Activated CD8-positive, alpha-beta memory T cell treated with anti-CD3 and anti-CD28 coated beads, Interleukin-2, amount 50 U/mL, for 48 hours (primary cell): ENCODE data around the gene OSTN.
"Not testable (repeated sequence)": the region's sequence is repeated elsewhere in the genome, so short reads cannot be mapped to it uniquely, and the experiment has no call there.

Experiments used
- DNase-seq: peaks from one replicate; pipeline ENCODE4 v3.0.0-alpha.2; 2020

Gene OSTN

GRCh38 chr3:191268737-191269136, 69.7 kb downstream of the OSTN start:
- DNase-seq: no peak

DNA sequence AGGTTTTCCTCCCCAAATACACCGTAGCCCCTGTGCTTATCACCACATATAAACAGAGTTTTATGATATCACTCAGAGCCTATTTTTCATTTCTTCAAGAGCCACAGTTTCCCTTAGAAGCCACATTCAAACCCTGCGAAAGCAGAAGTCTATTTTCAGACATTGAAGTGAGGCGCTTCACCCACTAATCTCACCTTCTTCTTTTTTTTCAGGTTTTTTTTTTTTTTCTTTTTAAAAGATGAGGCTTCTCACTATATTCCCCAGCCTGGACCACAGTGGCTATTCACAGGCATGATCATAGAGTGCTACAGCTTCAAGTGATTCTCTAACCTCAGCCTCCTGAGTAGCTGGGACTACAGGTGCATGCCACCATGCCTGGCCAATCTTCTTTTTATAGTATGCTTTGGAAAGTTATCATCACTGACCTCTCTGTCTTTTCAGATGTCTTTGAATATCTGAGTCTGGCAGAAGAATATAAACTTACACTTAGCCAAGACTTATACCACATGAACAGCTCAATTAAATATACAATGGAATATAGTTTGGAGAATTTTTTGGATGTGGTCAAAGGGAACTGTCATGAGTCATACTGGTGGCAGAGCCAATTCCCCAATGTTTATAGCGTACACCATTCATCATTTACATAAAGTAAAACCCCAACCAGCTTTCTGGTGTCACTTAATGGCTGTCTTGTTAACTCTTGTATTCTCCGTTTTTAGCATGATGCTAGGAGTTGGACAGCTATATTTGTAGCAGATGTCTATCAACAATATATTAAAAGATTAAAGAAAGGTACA, 70.4 kb downstream of the OSTN start:
- DNase-seq: no peak

DNA sequence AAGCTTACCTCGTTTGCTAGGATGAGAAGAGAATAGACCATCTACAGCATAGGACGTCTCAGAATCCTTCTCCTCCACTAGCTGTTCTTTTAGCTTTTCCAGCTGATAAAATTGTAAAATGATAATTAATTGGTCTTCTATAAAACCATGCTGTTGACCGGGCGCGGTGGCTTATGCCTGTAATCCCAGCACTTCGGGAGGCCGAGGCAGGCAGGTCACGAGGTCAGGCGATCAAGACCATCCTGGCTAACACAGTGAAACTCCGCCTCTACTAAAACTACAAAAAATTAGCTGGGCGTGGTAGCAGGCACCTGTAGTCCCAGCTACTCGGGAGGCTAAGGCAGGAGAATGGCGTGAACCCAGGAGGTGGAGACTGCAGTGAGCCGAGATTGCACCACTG, 76.2 kb downstream of the OSTN start:
- not testable (repeated sequence) for DNase-seq

DNA sequence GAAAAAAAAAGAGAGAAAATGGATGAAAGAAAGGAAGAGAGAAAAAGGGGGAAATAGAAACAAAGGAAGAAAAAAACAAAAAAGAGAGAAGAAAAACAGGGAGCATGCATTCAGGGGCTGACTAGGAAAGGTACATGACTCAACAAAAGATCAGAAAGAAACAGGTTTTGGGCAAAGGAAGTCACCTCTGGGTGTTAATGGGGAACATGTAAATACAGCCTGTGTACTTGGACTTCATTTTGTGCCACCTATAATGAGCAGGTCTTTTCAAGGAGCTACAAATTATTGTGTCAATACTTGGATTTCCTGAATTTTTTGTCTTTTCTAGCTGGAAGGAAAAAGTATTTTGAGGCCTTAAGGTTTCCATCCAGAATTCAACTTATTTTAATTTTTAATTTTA, 76.7 kb downstream of the OSTN start:
- DNase-seq: no peak

DNA sequence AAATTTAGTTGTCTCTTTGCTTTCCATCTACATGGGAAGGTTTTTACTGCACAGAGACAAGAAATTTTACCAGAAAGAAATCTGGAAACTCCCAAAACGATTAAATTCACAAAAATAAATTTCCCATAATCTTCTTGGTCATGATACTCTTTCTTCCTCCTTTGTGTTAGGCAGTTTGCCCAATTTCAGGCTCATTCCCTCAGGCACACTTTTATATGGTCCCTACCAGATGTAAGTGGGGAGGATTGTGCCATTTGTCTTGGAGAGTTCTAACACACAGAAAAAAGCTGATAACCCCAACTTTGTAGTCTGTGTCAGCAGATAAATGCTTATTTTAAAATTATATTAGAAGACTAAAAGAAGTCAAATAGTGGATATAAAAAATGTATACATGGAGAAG, 81.1 kb downstream of the OSTN start:
- no peak for DNase-seq

GRCh38 chr3:191280882-191281281, 81.8 kb downstream of the OSTN start:
- DNase-seq: no peak

- no peak for DNase-seq
Measured at GRCh38 chr3:191282251-191283185, 83.5 kb downstream of the OSTN start.

DNA sequence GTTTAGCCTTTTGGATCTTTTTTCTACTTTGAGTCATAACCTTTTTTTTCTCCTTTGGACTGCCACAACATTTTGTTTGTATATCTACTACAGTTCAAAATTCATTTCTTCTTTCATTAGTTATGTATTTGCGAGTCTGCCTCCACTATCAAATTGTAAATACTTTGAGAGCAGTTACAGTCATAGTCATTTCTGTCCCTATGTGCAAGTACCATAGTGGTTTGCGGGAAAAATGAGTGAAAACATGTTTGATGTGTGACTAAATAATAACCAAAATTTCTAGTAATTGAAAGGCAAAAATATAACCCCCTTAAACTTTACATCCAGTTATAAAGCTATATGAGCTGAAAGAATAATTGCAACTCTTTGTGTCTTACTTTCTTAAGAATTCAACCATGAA, 84.4 kb downstream of the OSTN start:
- no peak for DNase-seq

- DNase-seq: no peak
Measured at GRCh38 chr3:191290311-191291025, 91.4 kb downstream of the OSTN start.

- DNase-seq: no peak
Measured at GRCh38 chr3:191292243-191293015, 93.4 kb downstream of the OSTN start.

- no peak for DNase-seq
Measured at GRCh38 chr3:191294291-191294690, 95.2 kb downstream of the OSTN start.

GRCh38 chr3:191296041-191296541, 97.0 kb downstream of the OSTN start:
- no peak for DNase-seq

- no peak for DNase-seq
Measured at GRCh38 chr3:191298846-191299245, 99.8 kb downstream of the OSTN start.

- DNase-seq: no peak
Measured at GRCh38 chr3:191300422-191300821, 101.4 kb downstream of the OSTN start.

DNA sequence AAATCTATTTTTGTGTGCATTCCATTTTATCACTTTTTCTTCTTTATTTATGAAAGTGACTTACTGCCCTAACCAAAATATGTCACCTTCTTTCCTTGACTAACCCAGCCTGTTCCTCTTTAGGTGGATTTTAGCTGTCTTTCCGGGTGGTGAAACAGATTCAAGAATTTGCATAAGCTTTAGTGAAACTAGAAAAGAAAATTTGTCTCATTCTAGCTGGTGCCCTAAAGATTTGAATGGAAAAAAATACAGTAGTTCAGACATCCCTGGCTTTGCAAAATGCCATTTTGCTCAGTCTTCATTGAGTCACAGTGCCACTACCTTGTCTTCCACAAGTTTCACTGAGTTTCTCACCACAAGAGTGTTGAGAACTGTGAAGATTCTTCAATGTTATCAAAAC, 102.0 kb downstream of the OSTN start:
- DNase-seq: no peak

GRCh38 chr3:191301782-191302411, 102.9 kb downstream of the OSTN start:
- no peak for DNase-seq

DNA sequence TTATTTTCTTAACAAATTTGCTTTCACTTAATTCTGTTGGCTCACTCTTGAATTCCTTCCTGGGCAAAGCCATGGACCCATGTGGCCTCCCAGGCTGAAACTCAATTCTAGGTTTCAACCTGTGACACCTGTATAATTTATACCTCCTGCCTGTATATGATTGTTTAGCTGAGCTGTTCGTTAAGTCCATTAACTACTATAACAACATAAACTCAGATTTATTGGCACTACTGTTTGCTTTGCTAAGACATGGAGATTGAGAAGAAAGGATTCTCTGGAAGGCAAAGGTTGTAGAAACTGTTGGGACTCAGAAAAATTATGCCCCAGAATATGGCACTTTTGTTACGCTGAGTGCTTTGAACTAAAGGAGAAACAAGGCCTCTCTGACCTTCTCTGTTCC, 103.4 kb downstream of the OSTN start:
- no peak for DNase-seq

GRCh38 chr3:191303596-191303995, 104.6 kb downstream of the OSTN start:
- DNase-seq: no peak

DNA sequence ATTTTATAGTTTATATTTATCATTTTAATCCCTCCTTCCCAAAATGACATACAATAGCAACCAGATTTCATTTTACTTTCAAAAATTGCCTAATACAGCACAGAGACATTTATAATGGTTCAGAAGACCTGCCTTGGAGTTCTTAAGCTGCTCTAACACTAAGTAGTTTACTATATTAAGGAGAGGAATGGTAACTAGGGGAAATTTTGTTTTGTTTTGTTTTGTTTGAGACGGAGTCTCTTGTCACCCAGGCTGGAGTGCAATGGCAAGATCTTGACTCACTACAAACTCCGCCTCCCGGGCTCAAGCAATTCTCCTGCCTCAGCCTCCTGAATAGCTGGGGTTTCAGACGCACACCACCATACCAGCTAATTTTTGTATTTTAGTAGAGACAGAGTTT, 107.4 kb downstream of the OSTN start:
- no peak for DNase-seq

DNA sequence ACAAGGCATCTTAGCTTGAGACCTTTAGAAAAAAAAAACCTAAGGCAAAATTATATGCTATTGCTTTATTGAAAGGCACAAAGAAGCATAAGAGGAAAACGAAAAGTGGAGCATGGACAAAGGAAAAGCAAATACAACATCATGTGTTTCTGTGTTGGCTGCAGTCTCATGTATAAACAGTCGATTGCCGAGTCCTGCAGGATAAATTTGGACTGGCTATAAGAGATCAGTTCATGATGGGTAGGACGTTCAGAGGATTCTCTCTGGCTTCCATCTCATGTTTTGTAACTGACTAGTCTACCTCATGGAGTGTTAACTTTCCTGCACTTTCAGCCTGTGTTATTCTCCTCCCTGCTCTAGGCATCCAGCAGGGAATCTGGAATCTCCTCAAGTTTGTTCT, 108.3 kb downstream of the OSTN start:
- no peak for DNase-seq

DNA sequence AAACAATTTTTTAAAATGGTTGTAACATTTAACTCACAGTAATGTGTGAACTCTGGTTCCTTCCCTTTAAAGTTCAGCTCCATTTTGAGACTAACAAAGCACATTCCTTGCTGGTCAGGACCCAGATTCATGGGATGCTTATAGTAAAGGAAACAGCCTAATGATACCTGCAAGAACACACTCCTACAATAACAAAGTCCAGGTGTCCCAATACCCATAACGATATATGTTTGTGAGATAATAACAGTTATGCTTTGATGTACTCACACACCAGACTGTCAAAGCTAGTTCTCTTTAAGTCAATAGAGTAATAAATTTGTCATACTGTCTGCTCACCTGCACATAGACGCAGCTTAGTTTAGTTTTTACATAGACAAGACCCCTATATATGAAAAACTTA, 114.3 kb downstream of the OSTN start:
- no peak for DNase-seq
